Stomach (tissue), 4 donors: Measurements from ENCODE around the gene MAK.

Experiments used
- CTCF ChIP-seq, 7 experiments: fragments of 450-650 bp in 4 of 7; fragments of 200-600 bp in 3 of 7; sonication (generic) in 3 of 7; IDR thresholded peaks; one replicate each; pipeline ENCODE4 v1.5.1; 2016 to 2019; ENCODE audit warnings: antibody characterized with exemption in 7 of 7, control low read depth in 2 of 7, mild to moderate bottlenecking in 1 of 7
- POLR2A ChIP-seq, 4 donors: fragments of 450-650 bp; IDR thresholded peaks; one replicate each; pipeline ENCODE4 v1.6.1; 2016; ENCODE audit warnings: antibody characterized with exemption in 4 of 4, control low read depth in 2 of 4, mild to moderate bottlenecking in 1 of 4, moderate library complexity in 1 of 4
- POLR2AphosphoS5 ChIP-seq, 3 donors: sonication (generic); formaldehyde crosslinking; IDR thresholded peaks; one replicate each; pipeline ENCODE4 v1.6.1; 2016; ENCODE audit warnings: antibody characterized with exemption in 3 of 3

GRCh38 chr6:10736731-10737130 is 101.6 kb downstream of the MAK start:
- no peak for TF ChIP-seq CTCF (IDR thresholded peaks at IDR 0.05)
- TF ChIP-seq POLR2A (IDR thresholded peaks at IDR 0.05) = no peak
- TF ChIP-seq POLR2AphosphoS5 (IDR thresholded peaks at IDR 0.05) = no peak
